ENCODE results near the gene IL1R2. TPM values are rescaled to one million over a fixed set of nuclear protein-coding genes. Genes with fewer than 3 reads are reported as not detected.
A peak's percentile ranks its signal among the peaks of the same experiment; 100 is the strongest.

IL1R2 gene
- total and polyA plus RNA-seq, 2 experiments from 2014 or later, result not detected

- no peaks in the 10 kb centered on the region for H3K9me3 ChIP-seq (ENCODE audit: low read depth)
- no peaks in the 10 kb centered on the region for H3K27me3 ChIP-seq
- H3K36me3 ChIP-seq, result no peaks in the 10 kb centered on the region
- no peak overlapping the region for H3K4me3 ChIP-seq
- no peak overlapping the region for H3K27ac ChIP-seq
- DNase-seq (ENCODE audit: low read depth in 1 of 2, low spot score in 1 of 2), result peak in 1 of 2 donors; percentile 42
- H3K4me1 ChIP-seq (ENCODE audit: low read depth), result peaks cover 22% of the 10 kb centered on the region
- no peak for TF ChIP-seq CTCF (IDR thresholded peaks at IDR 0.05; ENCODE audit: low read depth, low read length)
Observed at GRCh38 chr2:102059151-102059550, 67.4 kb downstream of the IL1R2 start.

GRCh38 chr2:102060047-102060446 lies 68.3 kb downstream of the IL1R2 start:
- Histone ChIP-seq H3K36me3 (no peaks in the 10 kb centered on the region), H3K4me3 (no peak overlapping the region), H3K9me3 (ENCODE audit: low read depth) (no peaks in the 10 kb centered on the region), H3K4me1 (ENCODE audit: low read depth) (peaks cover 27% of the 10 kb centered on the region), H3K27me3 (no peaks in the 10 kb centered on the region), H3K27ac (no peak overlapping the region)
- no peak for TF ChIP-seq CTCF (IDR thresholded peaks at IDR 0.05; ENCODE audit: low read depth, low read length)
- DNase-seq (ENCODE audit: low read depth in 1 of 2, low spot score in 1 of 2), result no peak

GRCh38 chr2:102060792-102061191 lies 69.0 kb downstream of the IL1R2 start:
- no peak for TF ChIP-seq CTCF (IDR thresholded peaks at IDR 0.05; ENCODE audit: low read depth, low read length)
- H3K4me3 ChIP-seq, result no peak overlapping the region

GRCh38 chr2:102061286-102061699 lies 69.5 kb downstream of the IL1R2 start:
- Histone ChIP-seq H3K9me3 (ENCODE audit: low read depth) (no peaks in the 10 kb centered on the region), H3K27me3 (no peaks in the 10 kb centered on the region), H3K27ac (no peak overlapping the region), H3K4me3 (no peak overlapping the region), H3K36me3 (no peaks in the 10 kb centered on the region), H3K4me1 (ENCODE audit: low read depth) (peaks cover 27% of the 10 kb centered on the region)
- no peak for DNase-seq (ENCODE audit: low read depth in 1 of 2, low spot score in 1 of 2)
- no peak for TF ChIP-seq CTCF (IDR thresholded peaks at IDR 0.05; ENCODE audit: low read depth, low read length)

More at GRCh38 chr2:102060792-102061191, 69.0 kb downstream of the IL1R2 start:
- DNase-seq (ENCODE audit: low read depth in 1 of 2, low spot score in 1 of 2), result no peak
- peaks cover 27% of the 10 kb centered on the region for H3K4me1 ChIP-seq (ENCODE audit: low read depth)
- H3K27me3 ChIP-seq, result no peaks in the 10 kb centered on the region
- no peaks in the 10 kb centered on the region for H3K9me3 ChIP-seq (ENCODE audit: low read depth)
- H3K36me3 ChIP-seq, result no peaks in the 10 kb centered on the region
- H3K27ac ChIP-seq, result no peak overlapping the region

- Histone ChIP-seq H3K4me3 (no peak overlapping the region), H3K9me3 (ENCODE audit: low read depth) (no peaks in the 10 kb centered on the region), H3K27ac (no peak overlapping the region), H3K36me3 (no peaks in the 10 kb centered on the region), H3K27me3 (no peaks in the 10 kb centered on the region), H3K4me1 (ENCODE audit: low read depth) (peaks cover 27% of the 10 kb centered on the region)
- TF ChIP-seq CTCF (IDR thresholded peaks at IDR 0.05; ENCODE audit: low read depth, low read length), result no peak
- DNase-seq (ENCODE audit: low read depth in 1 of 2, low spot score in 1 of 2), result peak in 1 of 2 donors; percentile 88
Observed at GRCh38 chr2:102061962-102062795, 70.4 kb downstream of the IL1R2 start.
